Amygdala (tissue), 56 donors: Measurements from ENCODE around the gene FAM47E.

ENCODE experiments used
- DNase-seq, 56 donors: peaks; one replicate each; lab custom pipeline; 2025; lab: John Stamatoyannopoulos, UW

FAM47E gene

DNA sequence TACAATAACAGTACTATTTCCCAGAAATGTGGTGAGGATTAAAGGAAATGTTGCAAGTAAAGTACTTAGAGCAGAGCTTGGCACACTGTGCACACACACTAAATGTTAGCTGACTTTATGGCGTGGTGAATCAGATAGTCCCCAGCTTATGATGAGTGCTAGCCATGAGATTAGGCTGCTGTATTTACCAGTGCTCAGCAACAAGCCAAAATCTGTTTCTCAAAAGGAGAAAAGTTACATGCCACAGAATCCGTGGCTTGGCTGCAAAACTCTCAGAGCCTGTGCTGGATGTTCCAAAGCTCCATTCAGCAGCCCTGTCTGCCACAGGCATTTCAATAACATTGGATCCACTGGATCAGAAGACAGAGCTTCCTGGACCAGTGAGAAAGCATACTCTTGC, 42.3 kb downstream of the FAM47E start:
- DNase-seq, result no peak

DNA sequence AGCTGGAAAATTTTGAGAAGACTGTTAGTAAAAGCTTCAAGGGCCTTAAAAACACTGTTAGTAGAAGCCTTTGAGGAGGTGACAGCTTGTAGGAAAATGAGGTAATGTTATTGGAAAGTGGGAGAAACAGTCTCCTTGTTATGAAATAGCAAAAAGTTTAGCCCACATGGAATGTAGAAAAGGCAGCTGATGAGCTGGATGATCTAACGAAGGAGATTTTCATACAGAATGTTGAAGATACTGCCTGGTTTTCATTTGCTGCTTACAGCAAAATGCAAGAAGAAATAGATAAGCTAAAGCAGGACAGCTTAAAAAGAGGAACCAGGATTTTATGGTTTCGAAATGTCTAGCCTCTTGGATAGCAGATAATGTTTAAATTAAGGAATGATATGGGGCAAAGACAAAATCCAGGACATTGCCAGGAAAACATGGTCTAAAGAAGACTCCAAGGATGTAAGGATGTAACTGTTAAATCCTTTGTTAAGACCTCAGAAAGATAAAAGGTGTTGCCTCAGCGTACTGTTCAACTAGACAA, 44.8 kb downstream of the FAM47E start:
- no peak for DNase-seq

DNA sequence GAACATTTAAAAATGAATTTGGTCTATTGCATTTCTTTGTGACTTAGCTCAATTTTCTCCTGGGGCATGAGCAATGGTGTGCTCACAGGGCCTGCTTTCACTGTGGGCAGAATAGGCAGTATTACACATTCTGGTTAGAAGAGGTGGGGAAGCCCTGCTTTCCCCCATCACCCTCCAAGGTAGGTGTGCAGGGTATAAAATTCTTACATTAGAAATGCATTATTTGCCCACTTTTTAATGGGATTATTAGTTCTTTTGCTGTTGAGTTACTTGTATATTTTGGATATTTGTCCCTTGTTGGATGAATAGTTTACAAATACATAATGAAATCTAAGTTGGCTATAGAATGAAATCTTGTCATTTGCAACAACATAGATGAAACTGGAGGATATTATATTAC, 46.7 kb downstream of the FAM47E start:
- DNase-seq, result no peak

DNA sequence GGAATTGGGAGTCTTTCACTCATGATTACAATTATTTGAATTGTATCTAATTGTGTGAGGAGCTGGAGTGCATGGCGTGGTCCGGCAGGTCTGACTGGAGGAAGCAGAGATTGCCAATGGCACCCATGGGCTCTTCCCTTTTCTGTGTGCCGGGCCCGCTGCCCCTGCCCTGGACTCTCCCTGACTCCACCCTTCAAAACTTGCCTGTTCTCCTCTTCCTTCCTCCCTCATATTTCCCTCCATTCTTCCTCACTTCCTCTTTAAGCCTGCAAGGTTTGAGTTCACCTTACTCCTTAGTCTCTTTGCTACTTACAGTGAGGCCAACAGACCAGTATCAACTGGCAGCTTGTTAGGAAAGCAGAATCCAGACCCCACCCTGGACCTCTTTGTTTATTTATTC, 48.5 kb downstream of the FAM47E start:
- DNase-seq, result no peak

DNA sequence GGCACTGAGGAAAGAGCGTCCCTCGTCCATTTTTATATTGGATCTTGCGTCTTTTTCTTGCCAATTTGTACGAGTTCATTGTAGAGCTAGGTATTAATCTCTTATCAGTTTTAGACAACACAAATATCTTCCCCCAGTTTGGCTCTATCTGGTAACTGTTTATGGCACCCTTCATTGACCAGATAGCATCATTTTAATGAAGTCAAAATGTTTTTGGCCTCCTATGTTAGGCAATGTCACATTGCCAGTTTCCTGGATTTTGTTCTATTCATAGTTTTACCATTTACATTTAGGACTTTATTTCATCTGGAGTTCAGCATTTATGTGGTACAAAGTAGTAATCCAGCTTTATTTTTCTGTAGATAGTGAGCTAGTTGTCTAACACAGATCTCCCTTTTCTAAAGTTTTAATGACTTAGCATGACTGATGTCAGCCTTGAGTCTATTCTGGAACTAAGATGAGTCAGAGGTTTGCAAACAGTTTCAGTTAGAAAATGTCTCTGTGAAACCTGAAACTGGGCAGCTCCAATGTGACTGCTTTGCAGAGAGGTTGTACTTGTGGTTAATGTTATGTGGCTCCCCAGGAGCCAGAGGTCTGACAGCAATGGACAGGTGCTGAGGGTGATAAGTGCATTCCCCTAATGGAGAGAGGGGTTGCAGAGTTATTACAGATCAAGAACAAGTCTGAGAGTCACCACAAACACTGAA, 49.7 kb downstream of the FAM47E start:
- no peak for DNase-seq

DNA sequence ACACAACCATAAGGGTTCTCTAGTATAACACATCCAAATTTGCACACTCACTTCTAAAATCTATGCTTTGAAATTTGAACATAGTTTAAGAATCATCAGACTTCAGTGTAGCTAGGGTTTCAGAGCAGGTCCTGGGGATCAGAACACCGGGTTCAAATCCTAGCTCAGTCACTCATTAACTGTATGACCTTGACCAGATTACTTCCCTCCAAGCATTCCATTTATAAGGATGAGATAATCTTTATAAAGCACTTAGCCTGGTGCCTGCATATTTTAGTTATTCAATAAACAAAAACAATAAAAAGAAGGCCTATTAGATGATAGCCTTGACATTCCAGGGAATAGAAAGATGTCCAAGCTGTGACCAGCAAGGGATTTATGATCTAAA, 50.2 kb downstream of the FAM47E start:
- DNase-seq, result no peak

DNA sequence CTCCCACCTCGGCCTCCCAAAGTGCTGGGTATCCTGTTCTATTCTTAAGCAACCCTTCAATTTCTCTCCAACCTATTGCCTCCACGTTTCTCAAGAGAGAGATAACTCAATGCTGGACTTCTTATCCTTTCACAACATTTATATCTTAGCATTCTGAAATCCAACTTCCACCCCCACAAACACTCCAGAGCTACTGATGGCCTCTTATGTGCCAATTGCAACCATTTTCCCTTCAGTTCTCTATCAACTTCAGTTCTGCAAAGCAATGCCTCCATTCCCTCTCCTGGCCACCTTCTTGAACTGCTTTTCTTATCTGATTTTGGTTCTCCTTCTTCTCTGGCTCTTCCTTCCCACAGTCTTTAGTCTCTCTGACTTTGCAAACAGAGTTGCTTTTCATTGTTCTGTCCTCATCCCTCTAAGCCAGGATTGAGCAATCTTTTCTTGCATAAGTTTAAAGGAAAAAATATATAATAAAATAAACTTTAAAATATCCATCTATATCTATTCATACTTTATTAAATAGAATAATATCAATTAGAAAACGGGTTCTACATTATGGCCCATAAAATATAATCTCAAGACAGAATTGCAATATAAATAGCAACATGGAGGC, 51.4 kb downstream of the FAM47E start:
- no peak for DNase-seq

DNA sequence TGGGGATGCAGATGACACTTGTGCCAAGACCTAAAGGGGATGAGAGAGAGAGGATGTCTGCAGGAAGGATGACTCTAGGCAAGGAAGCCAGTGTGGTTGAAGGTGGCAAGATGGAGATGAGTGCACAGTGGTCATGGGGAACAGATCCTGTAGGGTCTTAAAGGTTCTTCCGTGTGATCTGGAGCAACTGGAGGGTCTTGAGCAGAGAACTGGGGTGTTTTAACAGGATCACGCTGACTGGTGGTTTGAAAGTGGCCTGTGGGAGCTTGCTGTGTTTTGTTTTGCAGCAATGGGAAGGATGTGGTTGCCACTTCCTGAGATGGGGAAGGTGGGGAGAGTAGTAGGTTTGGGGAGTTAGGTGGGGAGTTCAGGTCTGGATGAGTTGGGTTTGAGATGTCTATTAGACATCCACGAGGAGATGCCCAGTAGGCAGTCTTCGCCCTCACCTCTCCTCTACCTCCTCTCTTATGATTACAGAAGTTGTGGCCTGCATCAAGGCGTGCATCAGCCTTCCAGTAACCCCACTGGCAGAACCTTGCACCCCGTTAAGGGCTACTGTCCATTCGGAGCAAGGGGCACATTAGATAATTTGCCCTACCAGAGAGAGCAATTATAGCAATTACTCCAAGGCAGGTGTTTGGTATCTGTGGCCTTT, 53.6 kb downstream of the FAM47E start:
- DNase-seq, result no peak

DNA sequence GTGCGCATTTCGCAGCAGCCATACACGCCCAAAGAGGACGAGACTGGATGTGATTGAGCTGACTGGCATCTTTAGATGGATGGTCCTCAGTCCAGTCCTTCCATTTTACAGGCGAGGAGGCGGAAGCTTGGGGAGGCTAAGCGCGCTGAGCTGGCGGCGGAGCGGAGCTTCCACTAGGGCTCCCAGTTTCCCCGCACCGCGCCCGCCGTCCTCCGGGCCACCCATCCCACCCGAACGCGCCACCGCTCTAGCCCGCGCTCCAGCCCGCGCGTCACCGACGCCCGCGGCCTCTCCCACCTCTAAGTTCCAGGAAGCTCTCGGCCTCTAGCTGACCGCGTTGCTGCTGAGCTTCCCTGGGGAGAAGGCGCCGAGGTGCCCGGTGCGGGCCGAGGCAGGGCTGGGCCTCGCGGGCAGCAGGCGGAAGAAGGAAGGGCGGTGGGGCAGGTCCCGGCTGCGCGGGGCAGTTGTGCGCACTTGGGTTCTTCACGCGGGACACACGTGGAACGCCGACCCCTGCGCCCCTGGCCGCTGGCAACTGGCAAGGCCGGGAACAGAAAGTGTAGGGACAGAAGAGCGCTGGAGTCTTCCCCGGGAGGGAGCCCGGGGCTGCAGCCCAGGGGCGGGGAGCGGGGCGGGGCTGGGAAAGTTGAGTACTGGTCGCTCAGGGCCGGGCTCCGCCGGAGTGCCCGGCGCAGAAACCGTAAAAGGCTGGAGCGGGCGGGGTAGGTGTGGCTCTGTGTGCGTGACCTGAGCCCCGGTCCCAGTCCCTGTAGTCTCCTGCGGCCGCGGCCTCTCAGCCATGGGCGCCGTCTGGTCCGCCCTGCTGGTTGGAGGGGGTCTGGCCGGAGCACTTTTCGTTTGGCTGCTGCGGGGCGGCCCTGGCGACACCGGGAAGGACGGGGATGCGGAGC, 54.7 kb downstream of the FAM47E start, which contains the start of gene STBD1:
TSS of gene STBD1 (plus strand) at position 763 of the 911 bp plus-strand sequence. CDS start at position 800, 37 bp downstream.
- DNase-seq, result peak in 39 of 56 donors; percentile 8 to 67 (median 35)

DNA sequence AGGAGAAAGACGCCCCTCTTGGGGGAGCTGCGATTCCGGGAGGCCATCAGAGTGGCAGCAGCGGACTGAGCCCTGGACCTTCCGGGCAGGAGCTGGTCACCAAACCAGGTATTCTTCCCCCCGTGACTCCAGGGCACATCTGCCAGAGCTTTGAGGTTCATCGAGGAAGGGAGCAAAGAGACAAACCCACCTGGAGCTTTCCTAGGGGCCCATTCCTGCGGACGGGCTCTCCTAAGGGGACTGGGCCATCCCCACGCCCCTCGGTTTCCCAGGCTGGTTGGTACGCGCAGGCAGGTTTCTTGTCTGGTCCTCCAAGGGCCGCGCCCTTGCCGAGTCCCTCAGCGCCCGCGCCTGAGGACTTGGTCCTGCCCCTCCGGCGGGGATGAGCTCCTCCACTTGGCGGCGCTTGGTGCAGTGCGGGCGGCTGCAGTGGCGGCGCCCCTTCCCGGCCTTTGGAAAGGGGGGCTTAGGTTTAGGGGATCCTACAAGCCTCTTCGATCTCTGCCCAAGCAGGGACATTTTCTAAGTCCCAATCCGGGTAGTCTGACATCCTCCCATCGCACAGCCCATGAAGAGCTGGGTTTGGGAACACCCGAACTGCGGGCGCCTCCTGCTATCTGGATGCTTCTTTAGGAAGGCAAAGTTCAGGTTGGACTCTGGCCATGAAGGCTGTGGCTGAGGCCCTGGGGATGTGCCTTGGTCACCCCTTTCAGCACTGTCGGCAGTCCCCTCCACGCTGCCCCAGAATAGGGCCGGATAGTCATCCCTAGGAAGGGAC, 55.5 kb downstream of the FAM47E start:
- DNase-seq, result peak in 20 of 56 donors; percentile 5 to 56 (median 16)

DNA sequence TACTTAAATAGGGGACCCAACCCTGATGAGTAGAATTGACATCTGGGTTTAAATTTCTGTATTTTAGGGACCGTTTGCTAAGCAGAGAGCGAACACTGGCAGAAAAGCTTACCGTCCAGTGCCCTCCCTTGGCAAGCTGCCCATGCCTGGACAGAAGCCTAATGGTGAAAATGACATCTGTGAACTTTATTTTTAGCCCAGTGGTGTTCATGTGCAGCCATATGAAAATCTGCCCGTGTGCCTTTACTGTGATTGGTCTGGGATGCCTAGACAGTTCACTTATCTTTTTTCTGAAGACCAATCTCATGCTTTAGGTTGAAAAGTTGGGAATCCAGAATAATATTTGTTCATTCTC, 56.1 kb downstream of the FAM47E start:
- peak in 1 of 56 donors; percentile 26 for DNase-seq

DNA sequence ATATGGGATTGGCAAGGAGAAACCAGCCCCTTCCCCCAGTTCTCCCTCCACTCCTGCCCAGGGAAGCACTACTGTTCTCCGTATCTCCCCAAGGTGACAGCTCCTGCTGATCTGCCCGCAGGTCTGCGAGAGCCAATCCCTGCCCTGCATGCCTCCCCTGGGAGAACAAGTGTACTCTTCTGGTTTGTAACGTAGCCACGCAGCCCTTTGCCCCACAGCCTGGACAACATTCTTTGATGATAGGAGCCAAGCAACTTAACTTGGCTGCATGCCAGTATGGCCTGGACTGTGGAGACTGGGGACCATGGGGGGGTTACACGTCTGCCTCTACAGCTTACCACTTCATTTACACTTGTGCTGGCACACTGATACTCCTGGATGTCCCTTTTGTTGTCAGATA, 57.0 kb downstream of the FAM47E start:
- DNase-seq, result peak in 1 of 56 donors; percentile 32

DNA sequence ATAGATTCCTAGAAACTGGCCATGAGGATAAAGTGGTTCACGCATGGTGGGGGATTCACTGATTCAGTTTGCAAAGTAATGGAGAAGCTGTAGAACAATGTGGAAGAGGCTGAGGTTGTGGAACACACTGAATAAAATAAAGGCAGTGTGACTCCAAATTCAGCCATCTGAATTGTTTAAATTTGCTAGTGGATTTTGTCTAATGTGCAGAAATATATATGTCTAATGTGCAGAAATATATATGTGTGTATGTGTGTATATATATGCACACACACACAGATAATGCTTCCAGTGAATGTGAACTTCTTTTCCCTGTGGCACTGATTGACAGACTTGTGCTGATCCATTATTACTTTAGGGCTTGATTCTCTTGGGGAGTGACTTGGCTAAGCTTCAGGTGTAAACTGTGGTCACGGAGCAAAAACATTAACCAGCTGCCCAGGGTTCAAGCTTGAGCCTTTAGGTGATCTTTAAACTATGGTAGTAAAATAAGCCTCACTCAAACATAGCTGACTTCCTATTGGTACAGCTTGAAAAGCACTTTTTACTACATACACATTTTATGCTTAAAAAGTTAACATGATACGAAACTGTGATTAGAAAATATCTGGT, 58.5 kb downstream of the FAM47E start:
- DNase-seq, result no peak

DNA sequence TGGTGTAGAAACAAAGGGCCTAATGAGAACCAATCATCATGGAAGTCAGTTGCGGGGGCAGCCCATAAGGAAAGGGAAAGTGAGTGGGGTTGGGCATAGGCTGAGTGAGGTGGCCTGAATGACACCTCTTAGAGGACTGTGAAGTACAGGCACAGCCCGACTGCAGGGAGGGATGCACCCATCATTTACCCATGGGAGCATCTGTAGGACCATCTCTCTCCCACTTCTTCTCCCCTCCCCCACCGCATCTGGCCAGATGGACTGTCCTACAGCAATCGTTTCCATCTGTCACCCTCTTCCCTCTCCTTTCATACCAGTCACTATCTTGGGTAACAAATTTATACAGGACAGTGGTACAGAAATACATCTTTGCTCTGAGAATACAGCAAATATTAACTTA, 59.2 kb downstream of the FAM47E start:
- no peak for DNase-seq

DNA sequence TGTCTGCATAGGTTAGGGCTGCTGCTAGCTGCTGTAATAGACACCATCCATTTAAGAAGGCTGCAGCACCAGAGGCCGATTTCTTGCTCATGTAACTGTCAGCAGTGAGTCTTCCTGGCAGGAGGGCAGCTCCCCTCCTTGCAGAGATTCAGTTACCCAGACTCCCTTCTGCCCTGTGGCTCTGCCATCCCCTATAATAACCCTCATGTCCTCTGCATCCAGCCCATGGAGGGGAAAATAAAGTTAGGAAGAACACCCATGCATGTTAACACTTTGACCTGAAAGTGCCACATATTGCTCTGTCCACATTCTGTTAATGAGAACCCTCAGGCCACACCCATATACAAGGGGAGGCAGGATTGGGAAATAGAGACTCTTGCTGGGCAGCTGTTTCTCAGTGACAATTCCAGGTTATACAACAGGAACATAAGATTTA, 60.4 kb downstream of the FAM47E start:
- no peak for DNase-seq

DNA sequence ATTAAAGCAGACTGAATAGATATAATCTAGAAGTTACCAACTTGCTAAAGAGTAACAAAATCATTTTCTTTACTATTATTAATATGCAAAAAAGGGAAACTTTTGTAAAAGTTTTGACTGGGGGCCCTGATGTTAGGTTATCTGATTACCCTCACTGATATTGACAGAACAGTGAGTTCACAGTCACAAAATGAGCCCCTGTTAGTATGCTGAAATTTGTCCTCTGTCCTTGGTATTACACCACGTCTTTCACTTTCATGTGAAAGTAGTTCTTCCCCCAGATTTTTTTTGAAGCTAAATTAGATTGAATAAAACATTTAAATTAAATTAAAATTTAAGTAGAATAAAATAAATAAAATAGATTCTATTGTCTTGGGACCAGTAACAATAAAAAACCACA, 60.9 kb downstream of the FAM47E start:
- DNase-seq, result no peak

DNA sequence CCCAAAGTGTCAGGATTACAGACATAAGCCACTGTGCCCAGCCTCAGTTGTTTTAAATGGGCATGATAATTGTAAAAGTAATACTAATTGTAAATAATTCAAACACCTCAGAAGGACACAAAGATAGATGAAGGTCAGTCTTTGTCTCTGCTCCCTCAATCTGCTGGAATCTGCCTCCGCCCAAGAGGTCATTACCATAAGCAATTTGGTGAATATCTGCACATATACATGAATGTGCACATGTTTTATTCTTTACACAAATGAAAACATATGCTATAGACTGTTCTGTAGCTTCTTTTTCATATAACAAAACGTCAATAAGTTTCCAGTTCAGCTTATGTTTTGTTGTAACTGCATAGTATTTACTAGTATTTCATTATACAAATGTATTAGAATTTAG, 62.0 kb downstream of the FAM47E start:
- no peak for DNase-seq

DNA sequence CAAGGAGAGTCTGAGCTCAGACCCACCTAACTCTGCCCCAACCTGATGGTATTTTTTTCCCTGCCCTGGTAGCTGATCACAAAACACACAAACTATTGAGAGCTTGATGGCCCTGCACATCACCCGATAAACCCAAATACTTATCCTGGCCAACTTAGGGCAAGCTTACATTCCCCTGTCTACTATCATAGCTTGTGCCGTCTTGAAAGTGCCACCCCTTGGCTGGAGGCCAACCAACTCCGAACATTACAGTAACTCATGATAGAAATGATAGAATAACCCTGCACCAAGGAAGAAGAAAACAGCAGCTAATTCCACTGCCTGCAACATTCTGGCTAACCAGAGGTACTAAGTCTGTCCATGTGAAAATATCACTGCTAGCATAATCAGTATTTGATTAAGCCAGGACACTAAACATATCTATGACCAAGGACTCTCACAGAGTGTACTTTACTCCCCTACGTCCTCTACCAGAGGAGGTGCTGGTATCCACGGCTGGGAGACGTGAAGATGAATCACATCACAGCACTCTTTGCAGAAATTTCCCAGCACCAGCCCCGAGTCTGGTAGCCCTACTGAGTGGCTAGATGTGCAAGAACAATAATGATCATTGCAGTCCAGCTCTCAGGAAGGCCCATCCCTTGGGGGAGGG, 63.9 kb downstream of the FAM47E start:
- no peak for DNase-seq

DNA sequence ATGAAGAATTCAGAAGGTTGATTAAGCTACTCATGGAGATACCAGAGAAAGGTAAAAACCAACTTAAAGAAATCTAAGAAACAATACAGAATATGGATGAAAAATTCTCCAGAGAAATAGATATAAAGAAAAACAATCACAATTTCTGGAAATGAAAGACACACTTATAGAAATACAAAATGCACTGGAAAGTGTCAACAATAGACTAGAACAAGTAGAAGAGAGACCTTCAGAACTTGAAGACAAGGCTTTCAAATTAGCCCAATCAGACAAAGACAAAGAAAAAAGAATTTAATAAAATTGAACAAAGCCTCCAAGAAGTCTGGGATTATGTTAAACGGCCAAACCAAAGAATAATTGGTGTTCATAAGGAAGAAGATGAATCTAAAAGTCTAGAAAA, 64.6 kb downstream of the FAM47E start:
- no peak for DNase-seq
